GM18507 (cell line): ENCODE measurements around the gene MAD1L1.
"Not testable (repeated sequence)": the region's sequence is repeated elsewhere in the genome, so short reads cannot be mapped to it uniquely, and the experiment has no call there.

ENCODE experiments used
- DNase-seq: peaks from one replicate; pipeline ENCODE4 v3.0.0; 2011; ENCODE audit warnings: low read depth; ENCODE audit not compliant: insufficient read length; ENCODE audit errors: extremely low spot score
- FAIRE-seq: peaks from 2 replicates; lab custom pipeline; 2011; peaks lifted over from hg19 to GRCh38; lab: Jason Lieb, UNC

The MAD1L1 gene

GRCh38 chr7:2232766-2233520 lies at the start of gene MAD1L1:
Gene MAD1L1, minus strand, starts transcription at chr7:2232945. Its CDS starts 2,812 bp downstream, at chr7:2230133.
- DNase-seq (peak; percentile 91), FAIRE-seq (peak; percentile 86)

GRCh38 chr7:2282185-2282751 lies 49.5 kb upstream of the MAD1L1 start:
- DNase-seq (no peak), FAIRE-seq (no peak)

GRCh38 chr7:2281541-2281940 lies 48.8 kb upstream of the MAD1L1 start:
- DNase-seq, result no peak
- FAIRE-seq, result no peak

GRCh38 chr7:2280424-2280823 lies 47.7 kb upstream of the MAD1L1 start:
- no peak for FAIRE-seq
- DNase-seq, result no peak

GRCh38 chr7:2279896-2280295 lies 47.2 kb upstream of the MAD1L1 start:
- no peak for DNase-seq
- peak; percentile 41 for FAIRE-seq

- DNase-seq (no peak), FAIRE-seq (no peak)
Measured at GRCh38 chr7:2278026-2278425, 45.3 kb upstream of the MAD1L1 start.

- DNase-seq, result no peak
Measured at GRCh38 chr7:2276107-2276506, 43.4 kb upstream of the MAD1L1 start.

GRCh38 chr7:2275101-2275500 lies 42.4 kb upstream of the MAD1L1 start:
- FAIRE-seq, result no peak

More at GRCh38 chr7:2276107-2276506, 43.4 kb upstream of the MAD1L1 start:
- no peak for FAIRE-seq

GRCh38 chr7:2274666-2275065 lies 41.9 kb upstream of the MAD1L1 start:
- DNase-seq (no peak), FAIRE-seq (no peak)

More at GRCh38 chr7:2275101-2275500, 42.4 kb upstream of the MAD1L1 start:
- no peak for DNase-seq

GRCh38 chr7:2273866-2274265 lies 41.1 kb upstream of the MAD1L1 start:
- DNase-seq (no peak), FAIRE-seq (no peak)

- DNase-seq (no peak), FAIRE-seq (no peak)
Measured at GRCh38 chr7:2272031-2272430, 39.3 kb upstream of the MAD1L1 start.

- no peak for DNase-seq
Measured at GRCh38 chr7:2271273-2272026, 38.7 kb upstream of the MAD1L1 start.

GRCh38 chr7:2270495-2270894 lies 37.8 kb upstream of the MAD1L1 start:
- DNase-seq (no peak), FAIRE-seq (no peak)

More at GRCh38 chr7:2271273-2272026, 38.7 kb upstream of the MAD1L1 start:
- no peak for FAIRE-seq

- DNase-seq (no peak), FAIRE-seq (no peak)
Measured at GRCh38 chr7:2269991-2270460, 37.3 kb upstream of the MAD1L1 start.

- DNase-seq, FAIRE-seq: not testable (repeated sequence)
Measured at GRCh38 chr7:2269089-2269990, 36.6 kb upstream of the MAD1L1 start.

- DNase-seq (no peak), FAIRE-seq (no peak)
Measured at GRCh38 chr7:2266911-2267310, 34.2 kb upstream of the MAD1L1 start.

GRCh38 chr7:2264158-2264557 lies 31.4 kb upstream of the MAD1L1 start:
- no peak for DNase-seq
- FAIRE-seq, result no peak

GRCh38 chr7:2263176-2263575 lies 30.4 kb upstream of the MAD1L1 start:
- FAIRE-seq, result no peak
- DNase-seq, result no peak

GRCh38 chr7:2261611-2262010 lies 28.9 kb upstream of the MAD1L1 start:
- FAIRE-seq (peak; percentile 91), DNase-seq (no peak)
